C4-2B (cell line): Measurements from ENCODE around the gene CKMT2.

Experiments
- H3K27ac ChIP-seq: fragments of 450-650 bp; 2 replicates; pipeline ENCODE4 v1.5.1; 2017
- CTCF ChIP-seq: fragments of 450-650 bp; conservative IDR thresholded peaks from 2 replicates; pipeline ENCODE4 v1.5.1; 2017; ENCODE audit warnings: mild to moderate bottlenecking
- ZFX ChIP-seq: fragments of 450-650 bp; IDR thresholded peaks from 2 replicates; pipeline ENCODE4 v1.6.1; 2017

Gene CKMT2

GRCh38 chr5:81205058-81205457, 28.1 kb upstream of the CKMT2 start:
- TF ChIP-seq CTCF (no peak), ZFX (no peak)

GRCh38 chr5:81207009-81207408, 26.1 kb upstream of the CKMT2 start:
- TF ChIP-seq ZFX (no peak), CTCF (peak; percentile 43)
- H3K27ac ChIP-seq: no peak overlapping the region

More at GRCh38 chr5:81205058-81205457, 28.1 kb upstream of the CKMT2 start:
- no peak overlapping the region for H3K27ac ChIP-seq

- H3K27ac ChIP-seq: no peak overlapping the region
- TF ChIP-seq ZFX (no peak), CTCF (no peak)
Measured at GRCh38 chr5:81208904-81209303, 24.2 kb upstream of the CKMT2 start.

- TF ChIP-seq CTCF (no peak), ZFX (no peak)
- H3K27ac ChIP-seq: no peak overlapping the region
Measured at GRCh38 chr5:81209386-81209785, 23.7 kb upstream of the CKMT2 start.

- TF ChIP-seq ZFX (no peak), CTCF (no peak)
- H3K27ac ChIP-seq: no peak overlapping the region
Measured at GRCh38 chr5:81209869-81210493, 23.1 kb upstream of the CKMT2 start.

GRCh38 chr5:81212211-81212751, 20.8 kb upstream of the CKMT2 start:
- no peak overlapping the region for H3K27ac ChIP-seq
- TF ChIP-seq CTCF (no peak), ZFX (no peak)

GRCh38 chr5:81213070-81213469, 20.1 kb upstream of the CKMT2 start:
- TF ChIP-seq CTCF: no peak
- no peak for TF ChIP-seq ZFX
- H3K27ac ChIP-seq: no peak overlapping the region
